Pancreas (tissue), 10 donors: ENCODE data around the gene RBM17. TPM values are rescaled to one million over a fixed set of nuclear protein-coding genes. Genes with fewer than 3 reads are reported as not detected.
"Not testable (repeated sequence)": the region's sequence is repeated elsewhere in the genome, so short reads cannot be mapped to it uniquely, and the experiment has no call there.

ENCODE experiments used
- ATAC-seq, 4 donors: fragments of 200-7000 bp; cut with Tn5 transposase; one replicate each; pipeline versions ENCODE4 v1.8.0 to v1.9.1; 2020; ENCODE audit warnings: mild to moderate bottlenecking in 4 of 4, moderate library complexity in 4 of 4
- DNase-seq, 6 donors: peaks; one replicate each; pipeline ENCODE4 v3.0.0-alpha.2; 2020
- FAIRE-seq: peaks from 2 replicates; lab custom pipeline; 2012; peaks lifted over from hg19 to GRCh38; lab: Jason Lieb, UNC
- H3K27ac ChIP-seq, 4 donors: fragments of 200-600 bp; sonication (generic); 1 replicate in 3 of 4; 2 replicates in 1 of 4; pipeline versions ENCODE4 v1.5.0 to v1.8.0; 2020
- H3K27me3 ChIP-seq, 4 donors: fragments of 200-600 bp; one replicate each; pipeline ENCODE4 v1.8.0; 2021
- H3K36me3 ChIP-seq, 3 donors: fragments of 200-600 bp; sonication (generic) in 1 of 3; one replicate each; pipeline versions ENCODE4 v1.5.0 to v1.8.0; 2020 to 2021
- H3K4me1 ChIP-seq, 3 donors: fragments of 200-600 bp; one replicate each; pipeline ENCODE4 v1.8.0; 2021
- H3K4me3 ChIP-seq, 4 donors: fragments of 200-600 bp; sonication (generic) in 2 of 4; one replicate each; pipeline versions ENCODE4 v1.5.0 to v1.8.0; 2020 to 2021
- H3K9me3 ChIP-seq, 4 donors: fragments of 200-600 bp; one replicate each; pipeline ENCODE4 v1.8.0; 2021
- CTCF ChIP-seq, 4 donors: fragments of 200-600 bp; sonication (generic) in 3 of 4; IDR thresholded peaks; one replicate each; pipeline versions ENCODE4 v1.5.0 to v1.8.0; 2021; ENCODE audit warnings: antibody characterized with exemption in 4 of 4
- WGBS, 2 donors: extraction: QIAGEN DNeasy Blood & Tissue Kit; methylation state at CpG; one replicate each; pipeline ENCODE4 v1.1.7; 2013; 5-methylcytosine and 5-hydroxymethylcytosine counted together
- intact Hi-C, 3 donors: fragments of 100-400 bp; cut with DNase I; formaldehyde crosslinking; loops; one replicate each; pipeline versions ENCODE4 v1.11.1 to v1.14.2; 2022
- microRNA-seq, 2 donors: library from miRNA; unstranded; fragments of <30 nt; microRNA quantifications; one replicate each; pipeline versions ENCODE4 to v1.1.0, GENCODE V29; 2019 to 2020
- polyA plus RNA-seq, 2 donors: library from polyadenylated mRNA; stranded (reverse); fragments of 200-250 nt; gene quantifications; one replicate each; pipeline ENCODE4 v1.2.3, GENCODE V29; 2013
- total RNA-seq, 6 donors: library from RNA; stranded (reverse); fragmentation: NEBNext Ultra II Directional in 4 of 6; extraction: Animal tissue kit (Norgen Biotek cat#: 25700) in 4 of 6; gene quantifications; one replicate each; pipeline versions ENCODE4 v1.2.1 to v1.2.4, GENCODE V29; 2021 to 2023
- donor health status: healthy with polysubstance abuse.
- donor health status: DM: no; HTN: no; CAD: no; lungs with moderate emphysema.
- donor health status: DM: no; HTN: no; CAD: no.
- donor health status: control.
- donor health status: control.
- donor health status: Bipolar disorder and iron deficiency.
- donor health status: DM: yes; HTN: yes; CAD: no.
- donor health status: DM: no; HTN: no; CAD: no.
- donor health status: DM: no; HTN: no; CAD: no.
- donor health status: DM: yes; HTN: yes; CAD: no.

RBM17 gene
- total and polyA plus RNA-seq, 8 donors, result 31.0 to 101 (median 43.7) TPM

GRCh38 chr10:6163364-6164270 is 74.8 kb downstream of the RBM17 start:
- DNase-seq (peak; percentile 89 to 98 (median 96)), FAIRE-seq (no peak), ATAC-seq (peak; percentile 94 to 98 (median 97))
- peak overlapping the region; percentile 91 to 97 (median 96) for H3K27ac ChIP-seq
- TF ChIP-seq CTCF (IDR thresholded peaks at IDR 0.05), result no peak
- H3K9me3 ChIP-seq, result no peaks in the 10 kb centered on the region
- intact Hi-C loops, result no loop called here
- H3K27me3 ChIP-seq, result no peaks in the 10 kb centered on the region
- peaks cover 10 to 13% (median 12%) of the 10 kb centered on the region in 3 donors for H3K4me1 ChIP-seq
- H3K36me3 ChIP-seq, result no peaks in the 10 kb centered on the region
- H3K4me3 ChIP-seq, result peak overlapping the region; percentile 58 to 78 (median 66)
- 0% methylated on average over 48 to 91 of the region's 91 CpGs for whole genome bisulfite sequencing, 2 donors

GRCh38 chr10:6164271-6165095 is 75.6 kb downstream of the RBM17 start:
- Histone ChIP-seq H3K4me3 (peak overlapping the region; percentile 58 to 78 (median 66)), H3K27me3 (no peaks in the 10 kb centered on the region), H3K9me3 (no peaks in the 10 kb centered on the region), H3K27ac (peak overlapping the region; percentile 91 to 97 (median 96)), H3K36me3 (no peaks in the 10 kb centered on the region), H3K4me1 (peaks cover 10 to 13% (median 12%) of the 10 kb centered on the region in 3 donors)
- ATAC-seq (peak in 3 of 4 donors; percentile 1 to 5 (median 1)), DNase-seq (no peak), FAIRE-seq (no peak)
- TF ChIP-seq CTCF (IDR thresholded peaks at IDR 0.05), result no peak
- 6% methylated on average over 16 of the region's 16 CpGs for WGBS, 2 donors
- intact Hi-C loops, result no loop called here

GRCh38 chr10:6165221-6165725 is 76.4 kb downstream of the RBM17 start:
- Histone ChIP-seq H3K36me3 (no peaks in the 10 kb centered on the region), H3K4me3 (peak overlapping the region in 2 of 4 donors; percentile 63 to 78), H3K27me3 (no peaks in the 10 kb centered on the region), H3K27ac (peak overlapping the region in 1 of 4 donors; percentile 97), H3K4me1 (peaks cover 10 to 18% (median 13%) of the 10 kb centered on the region in 3 donors), H3K9me3 (no peaks in the 10 kb centered on the region)
- intact Hi-C loops, result no loop called here
- no peak for DNase-seq
- WGBS, 2 donors, result 27 to 32% methylated on average over 6 of the region's 6 CpGs
- FAIRE-seq, result no peak
- ATAC-seq, result no peak
- no peak for TF ChIP-seq CTCF (IDR thresholded peaks at IDR 0.05)

- H3K27ac ChIP-seq, FAIRE-seq, ATAC-seq, H3K9me3 ChIP-seq, DNase-seq, intact Hi-C loops, H3K4me3 ChIP-seq, H3K27me3 ChIP-seq, H3K36me3 ChIP-seq: not testable (repeated sequence)
- H3K4me1 ChIP-seq, result peaks cover 10 to 23% (median 13%) of the 10 kb centered on the region in 3 donors
- WGBS, 2 donors, result 91 to 92% methylated on average over 15 of the region's 15 CpGs
Measured at GRCh38 chr10:6165933-6166332, 77.1 kb downstream of the RBM17 start.

Small RNAs within 50 kb of the gene (microRNA-seq; reads per million reads assigned to microRNA genes)
- gene MIR3155A, result 0 reads per million in 2 donors
- gene MIR3155B, result 0 reads per million in 2 donors

Other genes with a start within 250 kb of the RBM17 start
- gene ANKRD16, start 199.1 kb upstream of the RBM17 start, total RNA-seq, result 1 to 10 TPM; 3.0 to 5.5 (median 4.1) TPM
- 1 to 10 TPM; 5.0 to 5.1 TPM for gene ANKRD16, start 199.1 kb upstream of the RBM17 start, polyA plus RNA-seq
- 10 to 100 TPM; 29.5 to 51.7 (median 35.2) TPM for gene FBH1, start 198.8 kb upstream of the RBM17 start, total RNA-seq
- gene FBH1, start 198.8 kb upstream of the RBM17 start, polyA plus RNA-seq, result 10 to 100 TPM; 50.3 to 51.2 TPM
- gene IL15RA, start 111.5 kb upstream of the RBM17 start, total RNA-seq, result 10 to 100 TPM in 3 of 6 donors, 1 to 10 TPM in 3; 6.9 to 14.3 (median 11.0) TPM
- gene IL15RA, start 111.5 kb upstream of the RBM17 start, polyA plus RNA-seq, result 10 to 100 TPM in 1 of 2 donors, 1 to 10 TPM in 1; 10.0 to 12.2 TPM
- 1 to 10 TPM in 1 of 6 donors, under 1 TPM in 4, not detected in 1; 0.12 to 1.1 (median 0.31) TPM for gene IL2RA, start 26.7 kb upstream of the RBM17 start, total RNA-seq
- gene IL2RA, start 26.7 kb upstream of the RBM17 start, polyA plus RNA-seq, result under 1 TPM in 1 of 2 donors, not detected in 1; 0.11 TPM
- gene PFKFB3, start 113.9 kb downstream of the RBM17 start, total RNA-seq, result 10 to 100 TPM; 10.0 to 28.4 (median 18.2) TPM
- gene PFKFB3, start 113.9 kb downstream of the RBM17 start, polyA plus RNA-seq, result 10 to 100 TPM; 10.9 to 11.8 TPM